HepG2 (cell line): ENCODE results near the gene CTTNBP2NL. TPM values are rescaled to one million over a fixed set of nuclear protein-coding genes. Genes with fewer than 3 reads are reported as not detected.

ENCODE experiments used
- ATF1 ChIP-seq: IDR thresholded peaks from 2 replicates; pipeline ENCODE4 v1.6.1; 2016; ENCODE audit warnings: mild to moderate bottlenecking, control low read depth
- CBFB ChIP-seq: sonication (generic); formaldehyde crosslinking; IDR thresholded peaks from 2 replicates; pipeline ENCODE4 v1.4.0; 2020; ENCODE audit warnings: missing genetic modification reagents
- DNMT1 ChIP-seq: sonication (generic); formaldehyde crosslinking; IDR thresholded peaks from 2 replicates; pipeline ENCODE4 v1.5.1; 2020; ENCODE audit warnings: mild to moderate bottlenecking, missing genetic modification reagents
- DNMT3B ChIP-seq: conservative IDR thresholded peaks from 2 replicates; pipeline ENCODE4 v1.6.1; 2016; ENCODE audit warnings: missing biosample characterization, control low read depth
- IRX3 ChIP-seq: sonication (generic); formaldehyde crosslinking; IDR thresholded peaks from 2 replicates; pipeline ENCODE4 v1.8.1; 2023; ENCODE audit warnings: mild to moderate bottlenecking, low read depth, missing genetic modification reagents, borderline replicate concordance
- KLF6 ChIP-seq: IDR thresholded peaks from 2 replicates; pipeline ENCODE4 v1.8.0; 2016; ENCODE audit warnings: missing biosample characterization, missing genetic modification reagents
- MATR3 ChIP-seq: sonication (generic); formaldehyde crosslinking; IDR thresholded peaks from 2 replicates; pipeline ENCODE4 v1.4.0; 2020; ENCODE audit warnings: missing genetic modification reagents
- NCOA2 ChIP-seq: sonication (generic); formaldehyde crosslinking; IDR thresholded peaks from 2 replicates; pipeline ENCODE4 v1.8.0; 2022; ENCODE audit warnings: inconsistent platforms
- NFKB2 ChIP-seq: sonication (generic); formaldehyde crosslinking; IDR thresholded peaks from 2 replicates; pipeline ENCODE4 v1.4.0; 2020; ENCODE audit warnings: missing genetic modification reagents, borderline replicate concordance
- NFRKB ChIP-seq: fragments of 450-650 bp; IDR thresholded peaks from 2 replicates; pipeline ENCODE4 v1.6.1; 2017
- PAF1 ChIP-seq: IDR thresholded peaks from 2 replicates; pipeline ENCODE4 v1.6.1; 2016; ENCODE audit warnings: missing genetic modification reagents, missing compliant biosample characterization
- SPEN ChIP-seq: sonication (generic); formaldehyde crosslinking; IDR thresholded peaks from 2 replicates; pipeline ENCODE4 v1.5.1; 2020; ENCODE audit warnings: low read depth, mild to moderate bottlenecking, missing genetic modification reagents
- TARDBP ChIP-seq: sonication (generic); formaldehyde crosslinking; IDR thresholded peaks from 2 replicates; pipeline ENCODE4 v1.8.0; 2022; ENCODE audit warnings: mild to moderate bottlenecking, missing genetic modification reagents
- XRCC5 ChIP-seq: fragments of 200-400 bp; formaldehyde crosslinking; optimal IDR thresholded peaks from 2 replicates; pipeline ENCODE3; 2017; ENCODE audit warnings: mild to moderate bottlenecking, low read length
- ZNF205 ChIP-seq: IDR thresholded peaks from 2 replicates; pipeline ENCODE4 v1.6.1; 2018; ENCODE audit warnings: missing biosample characterization, missing genetic modification reagents
- ZNF3 ChIP-seq: IDR thresholded peaks from 2 replicates; pipeline ENCODE4 v1.7.0; 2017; ENCODE audit warnings: inconsistent platforms
- ZNF343 ChIP-seq: sonication (generic); formaldehyde crosslinking; IDR thresholded peaks from 2 replicates; pipeline ENCODE4 v1.4.0; 2020; ENCODE audit warnings: mild to moderate bottlenecking, missing genetic modification reagents
- ZNF446 ChIP-seq: sonication (generic); formaldehyde crosslinking; IDR thresholded peaks from 2 replicates; pipeline ENCODE4 v1.5.0; 2020; ENCODE audit warnings: mild to moderate bottlenecking, missing genetic modification reagents
- ZNF550 ChIP-seq: sonication (generic); formaldehyde crosslinking; IDR thresholded peaks from 2 replicates; pipeline ENCODE4 v1.4.0; 2020; ENCODE audit warnings: mild to moderate bottlenecking, missing genetic modification reagents, borderline replicate concordance
- ZNF644 ChIP-seq: IDR thresholded peaks from 2 replicates; pipeline ENCODE4 v1.6.1; 2016; ENCODE audit warnings: low read depth
- polyA plus RNA-seq, 8 experiments: library from polyadenylated mRNA; depleted of rRNA in 3 of 8; stranded (reverse) in 7 of 8; unstranded in 1 of 8; fragments of >200 nt; fragmentation: Illumina TruSeq in 4 of 8; extraction: Trizol in 4 of 8; gene quantifications; 2 replicates each; pipeline versions ENCODE4 v1.2.1 to v1.2.3, GENCODE V29; 2011 to 2016; ENCODE audit warnings: low read depth in 4 of 8, missing spikeins in 1 of 8, mixed read lengths in 1 of 8; ENCODE audit not compliant: insufficient read depth in 1 of 8
- total RNA-seq, 5 experiments: library from RNA; depleted of rRNA; stranded (reverse); fragments of >200 nt; fragmentation: Illumina TruSeq; extraction: Trizol; gene quantifications; 2 replicates each; pipeline ENCODE4 v1.2.3, GENCODE V29; 2016; ENCODE audit warnings: low read depth in 1 of 5
- TF ChIP-seq, protein P1 (sequence below): sonication (generic); formaldehyde crosslinking; IDR thresholded peaks from 2 replicates; pipeline ENCODE4 v1.8.0; 2022; ENCODE audit warnings: mild to moderate bottlenecking, missing genetic modification reagents
- TF ChIP-seq, protein P2 (sequence below): sonication (generic); formaldehyde crosslinking; IDR thresholded peaks from 2 replicates; pipeline ENCODE4 v1.8.0; 2022; ENCODE audit warnings: mild to moderate bottlenecking, missing genetic modification reagents; ENCODE audit not compliant: insufficient replicate concordance
- TF ChIP-seq, protein P3 (sequence below): IDR thresholded peaks from 2 replicates; pipeline ENCODE4 v1.6.1; 2016; ENCODE audit warnings: missing compliant biosample characterization, missing genetic modification reagents, borderline replicate concordance
- TF ChIP-seq, protein P4 (sequence below): IDR thresholded peaks from 2 replicates; pipeline ENCODE4 v1.6.1; 2016; ENCODE audit warnings: missing genetic modification reagents, missing compliant biosample characterization
- TF ChIP-seq, protein P5 (sequence below): IDR thresholded peaks from 2 replicates; pipeline ENCODE4 v1.6.1; 2012; ENCODE audit warnings: low read length, improper control_type of control experiment

Gene CTTNBP2NL
- total and polyA plus RNA-seq, 2 of the 13 experiments (the other 11 are each of a cell fraction or from before 2014, with no cell fraction given), result 2.1 to 4.1 TPM

DNA sequence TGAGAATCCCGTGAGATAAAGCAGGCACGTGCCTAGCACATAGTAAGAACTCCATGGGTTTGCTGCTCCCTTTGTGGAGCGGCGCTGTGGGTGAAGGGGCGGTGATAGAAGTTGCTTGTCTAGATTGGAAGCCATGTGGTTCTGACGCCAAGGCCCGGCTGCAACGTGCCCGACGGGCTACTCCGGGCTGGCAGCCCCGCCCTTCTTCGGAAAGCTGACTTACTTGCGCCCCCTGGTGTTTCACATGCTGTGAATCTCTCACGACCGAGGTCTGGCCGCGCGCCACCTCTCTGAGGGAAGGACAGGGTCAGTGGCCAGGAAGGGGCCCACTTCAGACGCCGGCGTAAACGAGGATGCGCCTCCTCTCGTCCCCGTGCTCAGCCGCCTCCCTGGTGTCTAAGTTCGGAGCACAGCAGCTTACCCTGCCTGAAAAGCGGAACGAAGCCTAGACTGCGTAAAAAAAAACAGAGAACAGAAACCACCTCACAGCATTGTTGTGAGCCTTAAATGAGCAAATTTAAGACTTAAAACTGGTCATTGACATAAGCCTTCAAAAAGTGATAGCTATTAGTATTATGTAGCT, 70.2 kb downstream of the CTTNBP2NL start (continued):
- TF ChIP-seq NFRKB (no peak), ZNF205 (CRISPR knock-in tag) (no peak), DNMT1 (no peak), SPEN (peak; percentile 45; the same call in 1 of the 2 replicates), IRX3 (no peak), MATR3 (no peak), PAF1 (CRISPR knock-in tag) (no peak), ZNF550 (CRISPR knock-in tag) (no peak), ZNF343 (CRISPR knock-in tag) (no peak), NCOA2 (CRISPR knock-in tag) (peak; percentile 12; the same call in 1 of the 2 replicates), ZNF644 (CRISPR knock-in tag) (peak; percentile 30; the same call in 1 of the 2 replicates), XRCC5 (peak; percentile 86), CBFB (0 out of 2 replicates have a peak, but pooled peaks have one; percentile 45), NFKB2 (peak; percentile 61; the same call in 1 of the 2 replicates), ATF1 (CRISPR knock-in tag) (no peak), DNMT3B (CRISPR knock-in tag) (no peak), TARDBP (CRISPR knock-in tag) (0 out of 2 replicates have a peak, but pooled peaks have one; percentile 20), ZNF446 (CRISPR knock-in tag) (no peak), ZNF3 (CRISPR knock-in tag) (no peak), KLF6 (CRISPR knock-in tag) (peak; percentile 81)
- TF ChIP-seq, protein P1, sequence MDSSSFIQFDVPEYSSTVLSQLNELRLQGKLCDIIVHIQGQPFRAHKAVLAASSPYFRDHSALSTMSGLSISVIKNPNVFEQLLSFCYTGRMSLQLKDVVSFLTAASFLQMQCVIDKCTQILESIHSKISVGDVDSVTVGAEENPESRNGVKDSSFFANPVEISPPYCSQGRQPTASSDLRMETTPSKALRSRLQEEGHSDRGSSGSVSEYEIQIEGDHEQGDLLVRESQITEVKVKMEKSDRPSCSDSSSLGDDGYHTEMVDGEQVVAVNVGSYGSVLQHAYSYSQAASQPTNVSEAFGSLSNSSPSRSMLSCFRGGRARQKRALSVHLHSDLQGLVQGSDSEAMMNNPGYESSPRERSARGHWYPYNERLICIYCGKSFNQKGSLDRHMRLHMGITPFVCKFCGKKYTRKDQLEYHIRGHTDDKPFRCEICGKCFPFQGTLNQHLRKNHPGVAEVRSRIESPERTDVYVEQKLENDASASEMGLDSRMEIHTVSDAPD (CRISPR knock-in tag), result peak; percentile 33; the same call in 1 of the 2 replicates
- TF ChIP-seq, protein P2, sequence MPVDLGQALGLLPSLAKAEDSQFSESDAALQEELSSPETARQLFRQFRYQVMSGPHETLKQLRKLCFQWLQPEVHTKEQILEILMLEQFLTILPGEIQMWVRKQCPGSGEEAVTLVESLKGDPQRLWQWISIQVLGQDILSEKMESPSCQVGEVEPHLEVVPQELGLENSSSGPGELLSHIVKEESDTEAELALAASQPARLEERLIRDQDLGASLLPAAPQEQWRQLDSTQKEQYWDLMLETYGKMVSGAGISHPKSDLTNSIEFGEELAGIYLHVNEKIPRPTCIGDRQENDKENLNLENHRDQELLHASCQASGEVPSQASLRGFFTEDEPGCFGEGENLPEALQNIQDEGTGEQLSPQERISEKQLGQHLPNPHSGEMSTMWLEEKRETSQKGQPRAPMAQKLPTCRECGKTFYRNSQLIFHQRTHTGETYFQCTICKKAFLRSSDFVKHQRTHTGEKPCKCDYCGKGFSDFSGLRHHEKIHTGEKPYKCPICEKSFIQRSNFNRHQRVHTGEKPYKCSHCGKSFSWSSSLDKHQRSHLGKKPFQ (CRISPR knock-in tag), result no peak
- TF ChIP-seq, protein P3, sequence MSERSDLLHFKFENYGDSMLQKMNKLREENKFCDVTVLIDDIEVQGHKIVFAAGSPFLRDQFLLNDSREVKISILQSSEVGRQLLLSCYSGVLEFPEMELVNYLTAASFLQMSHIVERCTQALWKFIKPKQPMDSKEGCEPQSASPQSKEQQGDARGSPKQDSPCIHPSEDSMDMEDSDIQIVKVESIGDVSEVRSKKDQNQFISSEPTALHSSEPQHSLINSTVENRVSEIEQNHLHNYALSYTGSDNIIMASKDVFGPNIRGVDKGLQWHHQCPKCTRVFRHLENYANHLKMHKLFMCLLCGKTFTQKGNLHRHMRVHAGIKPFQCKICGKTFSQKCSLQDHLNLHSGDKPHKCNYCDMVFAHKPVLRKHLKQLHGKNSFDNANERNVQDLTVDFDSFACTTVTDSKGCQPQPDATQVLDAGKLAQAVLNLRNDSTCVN, result peak; percentile 67; the same call in 1 of the 2 replicates
- TF ChIP-seq, protein P4, sequence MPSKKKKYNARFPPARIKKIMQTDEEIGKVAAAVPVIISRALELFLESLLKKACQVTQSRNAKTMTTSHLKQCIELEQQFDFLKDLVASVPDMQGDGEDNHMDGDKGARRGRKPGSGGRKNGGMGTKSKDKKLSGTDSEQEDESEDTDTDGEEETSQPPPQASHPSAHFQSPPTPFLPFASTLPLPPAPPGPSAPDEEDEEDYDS (CRISPR knock-in tag), result no peak
- TF ChIP-seq, protein P5, sequence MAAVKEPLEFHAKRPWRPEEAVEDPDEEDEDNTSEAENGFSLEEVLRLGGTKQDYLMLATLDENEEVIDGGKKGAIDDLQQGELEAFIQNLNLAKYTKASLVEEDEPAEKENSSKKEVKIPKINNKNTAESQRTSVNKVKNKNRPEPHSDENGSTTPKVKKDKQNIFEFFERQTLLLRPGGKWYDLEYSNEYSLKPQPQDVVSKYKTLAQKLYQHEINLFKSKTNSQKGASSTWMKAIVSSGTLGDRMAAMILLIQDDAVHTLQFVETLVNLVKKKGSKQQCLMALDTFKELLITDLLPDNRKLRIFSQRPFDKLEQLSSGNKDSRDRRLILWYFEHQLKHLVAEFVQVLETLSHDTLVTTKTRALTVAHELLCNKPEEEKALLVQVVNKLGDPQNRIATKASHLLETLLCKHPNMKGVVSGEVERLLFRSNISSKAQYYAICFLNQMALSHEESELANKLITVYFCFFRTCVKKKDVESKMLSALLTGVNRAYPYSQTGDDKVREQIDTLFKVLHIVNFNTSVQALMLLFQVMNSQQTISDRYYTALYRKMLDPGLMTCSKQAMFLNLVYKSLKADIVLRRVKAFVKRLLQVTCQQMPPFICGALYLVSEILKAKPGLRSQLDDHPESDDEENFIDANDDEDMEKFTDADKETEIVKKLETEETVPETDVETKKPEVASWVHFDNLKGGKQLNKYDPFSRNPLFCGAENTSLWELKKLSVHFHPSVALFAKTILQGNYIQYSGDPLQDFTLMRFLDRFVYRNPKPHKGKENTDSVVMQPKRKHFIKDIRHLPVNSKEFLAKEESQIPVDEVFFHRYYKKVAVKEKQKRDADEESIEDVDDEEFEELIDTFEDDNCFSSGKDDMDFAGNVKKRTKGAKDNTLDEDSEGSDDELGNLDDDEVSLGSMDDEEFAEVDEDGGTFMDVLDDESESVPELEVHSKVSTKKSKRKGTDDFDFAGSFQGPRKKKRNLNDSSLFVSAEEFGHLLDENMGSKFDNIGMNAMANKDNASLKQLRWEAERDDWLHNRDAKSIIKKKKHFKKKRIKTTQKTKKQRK, result no peak
